ENCODE results near the gene SMCO1. TPM values are rescaled to one million over a fixed set of nuclear protein-coding genes. Genes with fewer than 3 reads are reported as not detected.
"Not testable (repeated sequence)": the region's sequence is repeated elsewhere in the genome, so short reads cannot be mapped to it uniquely, and the experiment has no call there.

SMCO1 gene
- total and polyA plus RNA-seq, 11 donors: 2.6 to 130 (median 50.0) TPM

- H3K9me3 ChIP-seq: no peaks in the 10 kb centered on the region
- ATAC-seq (no peak), DNase-seq (no peak)
- WGBS, 4 donors: 94 to 98% (median 97%) methylated on average over 3 of the region's 3 CpGs
- TF ChIP-seq CTCF (IDR thresholded peaks at IDR 0.05) (no peak), POLR2A (IDR thresholded peaks at IDR 0.05) (no peak)
- peaks cover 0 to 22% (median 3%) of the 10 kb centered on the region in 9 donors for H3K36me3 ChIP-seq
- H3K4me3 ChIP-seq: no peak overlapping the region
- no peaks in the 10 kb centered on the region for H3K27me3 ChIP-seq
- no peaks in the 10 kb centered on the region for H3K4me1 ChIP-seq
- intact Hi-C loops (cut with DNase I): no loop called here
- no peak overlapping the region for H3K27ac ChIP-seq
Observed at GRCh38 chr3:196463804-196464203, 51.3 kb downstream of the SMCO1 start.

GRCh38 chr3:196463478-196463756 is 51.7 kb downstream of the SMCO1 start:
- TF ChIP-seq CTCF (IDR thresholded peaks at IDR 0.05) (no peak), POLR2A (IDR thresholded peaks at IDR 0.05) (no peak)
- no peaks in the 10 kb centered on the region for H3K27me3 ChIP-seq
- no peak for DNase-seq
- no peak for ATAC-seq
- H3K4me3 ChIP-seq: no peak overlapping the region
- H3K27ac ChIP-seq: no peak overlapping the region
- H3K4me1 ChIP-seq: no peaks in the 10 kb centered on the region
- no peaks in the 10 kb centered on the region for H3K9me3 ChIP-seq
- 96 to 98% (median 97%) methylated on average over 2 of the region's 2 CpGs for WGBS, 4 donors
- intact Hi-C loops (cut with DNase I): no loop called here
- H3K36me3 ChIP-seq: peaks cover 0 to 18% (median 3%) of the 10 kb centered on the region in 9 donors

GRCh38 chr3:196462680-196463477 is 52.3 kb downstream of the SMCO1 start:
- 96 to 100% (median 99%) methylated on average over 1 of the region's 1 CpG for WGBS, 4 donors

GRCh38 chr3:196458063-196458462 is 57.1 kb downstream of the SMCO1 start:
- no peak for DNase-seq
- Histone ChIP-seq H3K27me3 (no peaks in the 10 kb centered on the region), H3K9me3 (no peaks in the 10 kb centered on the region), H3K27ac (no peak overlapping the region), H3K4me1 (peaks cover 0 to 6% (median 0%) of the 10 kb centered on the region in 12 donors), H3K4me3 (no peak overlapping the region), H3K36me3 (peaks cover 0 to 10% (median 0%) of the 10 kb centered on the region in 9 donors)
- 85 to 87% (median 86%) methylated on average over 4 of the region's 4 CpGs for WGBS, 4 donors
- ATAC-seq: no peak
- intact Hi-C loops (cut with DNase I): no loop called here
- TF ChIP-seq CTCF (IDR thresholded peaks at IDR 0.05) (no peak), POLR2A (IDR thresholded peaks at IDR 0.05) (no peak)

More at GRCh38 chr3:196462680-196463477, 52.3 kb downstream of the SMCO1 start:
- H3K27me3 ChIP-seq; H3K4me1 ChIP-seq; DNase-seq; ATAC-seq; H3K27ac ChIP-seq; intact Hi-C loops (cut with DNase I); H3K9me3 ChIP-seq; H3K4me3 ChIP-seq: not testable (repeated sequence)
- H3K36me3 ChIP-seq: peaks cover 0 to 13% (median 3%) of the 10 kb centered on the region in 9 donors

- peaks cover 0 to 14% (median 0%) of the 10 kb centered on the region in 9 donors for H3K36me3 ChIP-seq
- ATAC-seq; DNase-seq; H3K9me3 ChIP-seq; H3K27me3 ChIP-seq; H3K4me1 ChIP-seq; H3K4me3 ChIP-seq; intact Hi-C loops (cut with DNase I); H3K27ac ChIP-seq: not testable (repeated sequence)
- 73 to 82% (median 77%) methylated on average over 7 of the region's 7 CpGs for WGBS, 4 donors
Observed at GRCh38 chr3:196457470-196457869, 57.7 kb downstream of the SMCO1 start.

Other genes starting within 250 kb of the SMCO1 start
- 100 to 1,000 TPM in 7 of 9 donors, 10 to 100 TPM in 2; 90.4 to 149 (median 105) TPM for gene PCYT1A, start 227.6 kb downstream of the SMCO1 start, total RNA-seq
- 10 to 100 TPM; 29.4 to 58.0 TPM for gene PCYT1A, start 227.6 kb downstream of the SMCO1 start, polyA plus RNA-seq
- gene DYNLT2B, start 197.1 kb downstream of the SMCO1 start, total RNA-seq: 1 to 10 TPM; 1.9 to 4.6 (median 3.6) TPM
- gene DYNLT2B, start 197.1 kb downstream of the SMCO1 start, polyA plus RNA-seq: 1 to 10 TPM; 4.3 to 8.8 TPM
- gene TM4SF19, start 177.0 kb downstream of the SMCO1 start, total RNA-seq: 10 to 100 TPM in 1 of 9 donors, 1 to 10 TPM in 1, under 1 TPM in 3, not detected in 4; 0.38 to 23.5 (median 0.85) TPM
- not detected for gene TM4SF19, start 177.0 kb downstream of the SMCO1 start, polyA plus RNA-seq
- gene UBXN7, start 82.9 kb downstream of the SMCO1 start, total RNA-seq: 10 to 100 TPM; 10.3 to 50.2 (median 29.5) TPM
- gene UBXN7, start 82.9 kb downstream of the SMCO1 start, polyA plus RNA-seq: 10 to 100 TPM in 1 of 2 donors, 1 to 10 TPM in 1; 6.9 to 10.3 TPM
- 10 to 100 TPM; 15.0 to 31.8 (median 21.1) TPM for gene RNF168, start 11.6 kb downstream of the SMCO1 start, total RNA-seq
- 10 to 100 TPM in 1 of 2 donors, 1 to 10 TPM in 1; 8.4 to 13.4 TPM for gene RNF168, start 11.6 kb downstream of the SMCO1 start, polyA plus RNA-seq
- 10 to 100 TPM in 2 of 9 donors, 1 to 10 TPM in 7; 4.2 to 15.5 (median 8.4) TPM for gene WDR53, start 53.2 kb upstream of the SMCO1 start, total RNA-seq
- gene WDR53, start 53.2 kb upstream of the SMCO1 start, polyA plus RNA-seq: 1 to 10 TPM; 7.3 to 9.7 TPM
- gene FBXO45, start 53.3 kb upstream of the SMCO1 start, total RNA-seq: 1 to 10 TPM; 5.3 to 7.9 (median 6.6) TPM
- gene FBXO45, start 53.3 kb upstream of the SMCO1 start, polyA plus RNA-seq: 10 to 100 TPM in 1 of 2 donors, 1 to 10 TPM in 1; 2.1 to 10.8 TPM
- gene NRROS, start 124.3 kb upstream of the SMCO1 start, total RNA-seq: 10 to 100 TPM in 1 of 9 donors, 1 to 10 TPM in 8; 2.1 to 23.8 (median 3.4) TPM
- gene NRROS, start 124.3 kb upstream of the SMCO1 start, polyA plus RNA-seq: 1 to 10 TPM; 1.4 to 2.6 TPM
- gene CEP19, start 196.9 kb upstream of the SMCO1 start, total RNA-seq: 1 to 10 TPM in 7 of 9 donors, under 1 TPM in 2; 0.81 to 2.8 (median 1.4) TPM
- 1 to 10 TPM in 1 of 2 donors, under 1 TPM in 1; 0.57 to 1.0 TPM for gene CEP19, start 196.9 kb upstream of the SMCO1 start, polyA plus RNA-seq
- gene PIGX, start 197.0 kb upstream of the SMCO1 start, total RNA-seq: 10 to 100 TPM; 16.6 to 21.2 (median 18.8) TPM
- gene PIGX, start 197.0 kb upstream of the SMCO1 start, polyA plus RNA-seq: 10 to 100 TPM in 1 of 2 donors, 1 to 10 TPM in 1; 8.3 to 10.7 TPM
- gene PAK2, start 224.5 kb upstream of the SMCO1 start, total RNA-seq: 10 to 100 TPM; 39.2 to 67.8 (median 52.9) TPM
- 10 to 100 TPM; 17.0 to 30.3 TPM for gene PAK2, start 224.5 kb upstream of the SMCO1 start, polyA plus RNA-seq